CD4-positive, alpha-beta memory T cell (primary cell): Measurements from ENCODE around the gene NUAK2. TPM values are rescaled to one million over a fixed set of nuclear protein-coding genes. Genes with fewer than 3 reads are reported as not detected.

Experiments used
- CTCF ChIA-PET: fragments of 350-600 bp; sonication (Branson Sonifier 250); formaldehyde crosslinking; loops from one replicate; lab custom pipeline; 2021; ENCODE audit warnings: inconsistent platforms; ENCODE audit not compliant: partially characterized antibody; lab: Charles Lee
- POLR2A ChIA-PET: fragments of 350-600 bp; sonication (Branson Sonifier 250); formaldehyde crosslinking; loops from one replicate; lab custom pipeline; 2021; ENCODE audit not compliant: partially characterized antibody; lab: Charles Lee
- DNase-seq, 5 donors: peaks; one replicate each; pipeline versions ENCODE4 v3.0.0 to v3.0.0-alpha.2; 2020 to 2022; ENCODE audit warnings: mixed read lengths in 1 of 5
- H3K27ac ChIP-seq: one replicate; pipeline ENCODE4 v1.7.0; 2013; ENCODE audit warnings: low read depth, low read length
- H3K27me3 ChIP-seq: 2 replicates; pipeline ENCODE4 v1.7.0; 2013; ENCODE audit warnings: mild to moderate bottlenecking, low read length, moderate library complexity; ENCODE audit not compliant: insufficient read depth
- H3K36me3 ChIP-seq: 2 replicates; pipeline ENCODE4 v1.7.0; 2013; ENCODE audit warnings: mild to moderate bottlenecking, low read length, moderate library complexity; ENCODE audit not compliant: insufficient read depth
- H3K4me1 ChIP-seq: 2 replicates; pipeline ENCODE4 v1.7.0; 2013; ENCODE audit warnings: mild to moderate bottlenecking, low read length, moderate library complexity; ENCODE audit not compliant: insufficient read depth
- H3K4me3 ChIP-seq, 2 donors: one replicate each; pipeline ENCODE4 v1.7.0; 2013; ENCODE audit warnings: low read length in 2 of 2, mild to moderate bottlenecking in 1 of 2
- H3K9me3 ChIP-seq, 2 donors: one replicate each; pipeline ENCODE4 v1.7.0; 2013; ENCODE audit warnings: low read length in 2 of 2, control low read depth in 1 of 2; ENCODE audit not compliant: control insufficient read depth in 1 of 2
- H3K27ac Mint-ChIP-seq, 7 donors: one replicate each; pipeline ENCODE4 v1.8.0; 2020 to 2021; ENCODE audit warnings: mixed read lengths in 7 of 7, mild to moderate bottlenecking in 6 of 7, inconsistent platforms in 3 of 7, moderate library complexity in 3 of 7
- H3K27me3 Mint-ChIP-seq, 2 donors: one replicate each; pipeline ENCODE4 v1.8.0; 2020 to 2021; ENCODE audit warnings: mixed read lengths in 2 of 2
- H3K36me3 Mint-ChIP-seq, 2 donors: one replicate each; pipeline ENCODE4 v1.8.0; 2020 to 2021; ENCODE audit warnings: mixed read lengths in 2 of 2, inconsistent platforms in 1 of 2, mild to moderate bottlenecking in 1 of 2
- H3K4me1 Mint-ChIP-seq, 4 donors: one replicate each; pipeline ENCODE4 v1.8.0; 2020 to 2021; ENCODE audit warnings: mixed read lengths in 4 of 4, mild to moderate bottlenecking in 1 of 4
- H3K4me3 Mint-ChIP-seq, 8 donors: one replicate each; pipeline ENCODE4 v1.8.0; 2020 to 2021; ENCODE audit warnings: mixed read lengths in 8 of 8, mild to moderate bottlenecking in 7 of 8, moderate library complexity in 6 of 8, inconsistent platforms in 3 of 8
- H3K9me3 Mint-ChIP-seq, 8 donors: one replicate each; pipeline ENCODE4 v1.8.0; 2020 to 2021; ENCODE audit warnings: mixed read lengths in 8 of 8, mild to moderate bottlenecking in 5 of 8, inconsistent platforms in 3 of 8, moderate library complexity in 1 of 8
- intact Hi-C: fragments of 100-400 bp; cut with micrococcal nuclease; formaldehyde crosslinking; loops from one replicate; pipeline ENCODE4 v1.15.1; 2023
- polyA plus RNA-seq, 2 donors: library from polyadenylated mRNA; unstranded; fragments of 300-500 nt; fragmentation: Illumina TruSeq; gene quantifications; one replicate each; pipeline ENCODE4 v1.2.3, GENCODE V29; 2021
- total RNA-seq, 2 experiments: library from RNA; stranded (reverse); gene quantifications; one replicate each; pipeline ENCODE4 v1.2.3, GENCODE V29; 2021

Gene NUAK2
- total and polyA plus RNA-seq, 4 experiments from 2014 or later = 8.5 to 35.7 (median 32.7) TPM

DNA sequence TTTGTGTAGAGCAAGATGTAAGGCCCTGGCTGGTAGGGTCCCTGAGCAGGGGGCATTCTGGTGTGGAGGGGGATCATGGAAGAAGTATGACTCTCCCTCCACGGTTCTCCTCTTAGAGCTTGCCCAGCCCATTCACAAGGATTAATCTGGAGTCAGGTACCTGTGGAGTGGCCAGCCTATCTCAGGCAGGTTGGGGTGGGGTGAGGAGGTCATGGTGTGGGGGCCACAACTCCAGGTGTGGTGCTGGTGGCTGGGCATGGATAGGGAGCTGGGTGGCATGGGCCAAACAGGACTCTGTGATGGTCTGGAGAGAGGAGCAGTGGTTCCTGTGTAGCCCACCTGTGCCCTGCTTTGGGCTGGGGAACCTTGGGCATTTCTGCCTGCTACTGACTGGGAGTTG, 61.5 kb downstream of the NUAK2 start:
- no peaks in the 10 kb centered on the region for H3K9me3 ChIP-seq
- no peaks in the 10 kb centered on the region for H3K36me3 Mint-ChIP-seq
- peaks cover 10% of the 10 kb centered on the region for H3K4me1 ChIP-seq
- ChIA-PET POLR2A (interaction anchor here (1.2 kb wide), 1 partner anchor 59 kb away, joined by 4 read pairs; no protein-coding TSS in a partner anchor), CTCF (interaction anchor here (1.0 to 15.1 kb wide), 9 partner anchors 9 to 453 kb away, joined by 3 to 191 read pairs (median 4); partner anchors contain the start of gene TMCC2)
- H3K9me3 Mint-ChIP-seq = no peaks in the 10 kb centered on the region
- DNase-seq = no peak
- H3K27me3 Mint-ChIP-seq = peaks cover 1 to 5% of the 10 kb centered on the region in 2 donors
- peaks cover 0 to 6% (median 5%) of the 10 kb centered on the region in 4 donors for H3K4me1 Mint-ChIP-seq
- no peak overlapping the region for H3K4me3 Mint-ChIP-seq
- intact Hi-C loops = loop anchor here (10.0 kb wide), 1 partner anchor 465 kb away; no protein-coding TSS in a partner anchor
- no peak overlapping the region for H3K4me3 ChIP-seq
- H3K36me3 ChIP-seq = no peaks in the 10 kb centered on the region
- no peak overlapping the region for H3K27ac Mint-ChIP-seq
- no peaks in the 10 kb centered on the region for H3K27me3 ChIP-seq
- H3K27ac ChIP-seq = no peak overlapping the region

- no peaks in the 10 kb centered on the region for H3K36me3 Mint-ChIP-seq
- intact Hi-C loops = loop anchor here (10.0 kb wide), 1 partner anchor 465 kb away; no protein-coding TSS in a partner anchor
- POLR2A ChIA-PET = no interaction called here
- H3K4me1 ChIP-seq = peaks cover 10% of the 10 kb centered on the region
- H3K4me1 Mint-ChIP-seq = peaks cover 0 to 6% (median 5%) of the 10 kb centered on the region in 4 donors
- CTCF ChIA-PET = interaction anchor here (1.1 to 15.1 kb wide), 5 partner anchors 14 to 284 kb away, joined by 3 to 191 read pairs (median 4); partner anchors contain the start of gene TMCC2
- no peak overlapping the region for H3K4me3 Mint-ChIP-seq
- no peaks in the 10 kb centered on the region for H3K9me3 Mint-ChIP-seq
- no peak for DNase-seq
- H3K4me3 ChIP-seq = no peak overlapping the region
- no peaks in the 10 kb centered on the region for H3K36me3 ChIP-seq
- no peaks in the 10 kb centered on the region for H3K27me3 ChIP-seq
- peaks cover 1 to 5% of the 10 kb centered on the region in 2 donors for H3K27me3 Mint-ChIP-seq
- no peak overlapping the region for H3K27ac ChIP-seq
- no peaks in the 10 kb centered on the region for H3K9me3 ChIP-seq
- no peak overlapping the region for H3K27ac Mint-ChIP-seq
Observed at GRCh38 chr1:205259324-205259832, 62.2 kb downstream of the NUAK2 start.

DNA sequence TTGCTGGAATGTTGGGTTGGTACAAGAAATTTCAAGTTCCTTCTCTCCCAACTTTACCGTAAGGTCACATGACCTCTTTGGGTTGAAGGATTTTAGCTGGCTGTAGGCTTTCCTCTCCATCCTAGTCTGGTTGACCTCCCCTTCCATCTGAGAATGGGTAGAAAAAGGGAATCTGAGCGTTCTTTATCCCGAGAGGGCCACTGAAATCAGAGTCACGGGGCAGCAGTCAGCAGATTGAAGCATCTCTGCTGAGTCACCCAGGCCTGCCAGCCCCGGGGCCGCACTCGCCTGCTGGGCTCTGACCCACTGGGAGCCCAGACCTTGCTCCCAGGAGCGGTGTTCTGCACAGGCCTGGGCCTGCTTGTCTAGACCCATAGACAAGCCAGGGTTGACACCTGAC, 62.8 kb downstream of the NUAK2 start:
- no peaks in the 10 kb centered on the region for H3K36me3 Mint-ChIP-seq
- H3K27me3 ChIP-seq = no peaks in the 10 kb centered on the region
- H3K9me3 Mint-ChIP-seq = no peaks in the 10 kb centered on the region
- H3K4me1 ChIP-seq = peaks cover 10% of the 10 kb centered on the region
- no peak overlapping the region for H3K4me3 Mint-ChIP-seq
- ChIA-PET POLR2A (no interaction called here), CTCF (interaction anchor here (1.1 to 15.1 kb wide), 5 partner anchors 21 to 283 kb away, joined by 3 to 191 read pairs (median 36); partner anchors contain the start of genes RBBP5 and TMCC2)
- no peaks in the 10 kb centered on the region for H3K9me3 ChIP-seq
- DNase-seq = no peak
- no peak overlapping the region for H3K27ac ChIP-seq
- no peaks in the 10 kb centered on the region for H3K36me3 ChIP-seq
- H3K27ac Mint-ChIP-seq = no peak overlapping the region
- H3K4me3 ChIP-seq = no peak overlapping the region
- intact Hi-C loops = loop anchor here (10.0 kb wide), 1 partner anchor 464 kb away; no protein-coding TSS in a partner anchor
- H3K4me1 Mint-ChIP-seq = peaks cover 0 to 6% (median 5%) of the 10 kb centered on the region in 4 donors
- H3K27me3 Mint-ChIP-seq = peaks cover 1 to 5% of the 10 kb centered on the region in 2 donors

DNA sequence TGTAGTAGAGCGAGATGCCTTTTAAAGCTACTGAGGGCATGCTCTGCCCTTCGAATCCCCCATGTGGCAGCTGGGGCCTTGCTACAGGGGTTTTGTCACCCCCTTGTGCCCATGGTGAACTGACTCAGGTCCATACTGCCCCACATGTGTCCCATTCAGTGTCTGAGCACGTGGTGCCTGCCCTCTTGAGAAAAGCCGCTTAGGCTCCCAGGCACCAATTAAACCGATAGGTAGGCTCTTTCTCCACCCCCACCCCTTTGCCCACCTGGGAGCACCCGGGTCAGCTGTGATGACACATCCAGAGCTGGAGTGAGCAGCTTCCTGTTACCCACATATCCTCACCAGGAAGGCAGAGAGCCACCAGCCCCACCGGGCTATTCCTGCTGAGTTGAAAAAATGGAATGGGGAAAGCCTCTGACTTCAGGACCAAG, 63.3 kb downstream of the NUAK2 start:
- no peaks in the 10 kb centered on the region for H3K9me3 Mint-ChIP-seq
- peaks cover 0 to 6% (median 5%) of the 10 kb centered on the region in 4 donors for H3K4me1 Mint-ChIP-seq
- no peaks in the 10 kb centered on the region for H3K36me3 Mint-ChIP-seq
- H3K27ac ChIP-seq = no peak overlapping the region
- H3K27ac Mint-ChIP-seq = no peak overlapping the region
- no peaks in the 10 kb centered on the region for H3K9me3 ChIP-seq
- no peak for DNase-seq
- H3K4me3 Mint-ChIP-seq = no peak overlapping the region
- ChIA-PET POLR2A (no interaction called here), CTCF (interaction anchor here (1.0 to 15.1 kb wide), 7 partner anchors 21 to 284 kb away, joined by 3 to 191 read pairs (median 36); partner anchors contain the start of genes RBBP5 and TMCC2)
- intact Hi-C loops = loop anchor here (10.0 kb wide), 1 partner anchor 463 kb away; no protein-coding TSS in a partner anchor
- H3K27me3 Mint-ChIP-seq = peaks cover 1 to 5% of the 10 kb centered on the region in 2 donors
- H3K27me3 ChIP-seq = no peaks in the 10 kb centered on the region
- peaks cover 10% of the 10 kb centered on the region for H3K4me1 ChIP-seq
- H3K36me3 ChIP-seq = no peaks in the 10 kb centered on the region
- H3K4me3 ChIP-seq = no peak overlapping the region

GRCh38 chr1:205257735-205258134, 63.8 kb downstream of the NUAK2 start:
- no peak overlapping the region for H3K4me3 ChIP-seq
- no peaks in the 10 kb centered on the region for H3K9me3 ChIP-seq
- no peak overlapping the region for H3K4me3 Mint-ChIP-seq
- no peaks in the 10 kb centered on the region for H3K36me3 ChIP-seq
- peak overlapping the region in 1 of 7 donors; percentile 31 for H3K27ac Mint-ChIP-seq
- no peaks in the 10 kb centered on the region for H3K27me3 ChIP-seq
- H3K27me3 Mint-ChIP-seq = peaks cover 1 to 5% of the 10 kb centered on the region in 2 donors
- ChIA-PET CTCF (interaction anchor here (1.0 to 15.1 kb wide), 8 partner anchors 20 to 283 kb away, joined by 3 to 191 read pairs (median 28); partner anchors contain the start of genes RBBP5 and TMCC2), POLR2A (no interaction called here)
- no peaks in the 10 kb centered on the region for H3K9me3 Mint-ChIP-seq
- no peaks in the 10 kb centered on the region for H3K36me3 Mint-ChIP-seq
- H3K4me1 ChIP-seq = peaks cover 7% of the 10 kb centered on the region
- intact Hi-C loops = loop anchor here (2.0 to 10.0 kb wide), 2 partner anchors 115 to 463 kb away; no protein-coding TSS in a partner anchor
- peaks cover 0 to 3% (median 2%) of the 10 kb centered on the region in 4 donors for H3K4me1 Mint-ChIP-seq
- H3K27ac ChIP-seq = no peak overlapping the region
- DNase-seq = no peak

DNA sequence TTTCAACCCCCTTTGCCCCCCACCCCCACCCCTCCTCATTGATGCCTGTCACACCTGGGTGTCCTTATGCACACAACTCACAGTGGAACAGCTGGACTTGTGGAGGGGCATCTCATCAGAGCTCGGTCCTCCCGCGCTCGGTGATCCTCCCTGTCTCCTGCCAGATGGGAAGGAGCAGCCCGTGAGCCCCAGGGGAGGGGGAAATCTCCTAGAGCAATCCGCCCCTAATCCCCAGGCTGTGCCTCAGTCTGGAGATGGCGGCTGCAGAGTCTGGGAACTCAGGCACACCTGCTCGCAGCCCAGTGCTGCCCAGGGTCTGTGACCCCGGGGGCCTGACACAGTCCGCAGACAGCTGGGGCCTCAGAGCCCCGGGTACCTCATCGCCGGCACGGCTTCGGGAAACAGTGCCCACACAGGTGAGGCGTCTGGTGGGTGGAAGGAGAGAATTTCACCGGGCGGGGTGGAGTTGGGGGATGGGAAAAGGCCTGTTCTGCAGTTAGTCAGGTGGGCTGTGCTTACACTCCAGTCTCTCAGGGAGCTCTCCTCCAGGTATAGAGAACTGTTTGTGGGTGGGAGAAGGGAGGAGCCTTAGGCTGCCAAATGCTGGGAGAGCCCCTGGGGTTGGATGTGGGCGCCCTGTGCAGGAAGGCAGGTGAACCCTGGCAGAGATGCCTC, 64.5 kb downstream of the NUAK2 start:
- Histone ChIP-seq H3K36me3 (no peaks in the 10 kb centered on the region), H3K27ac (no peak overlapping the region), H3K4me3 (no peak overlapping the region), H3K27me3 (no peaks in the 10 kb centered on the region), H3K9me3 (no peaks in the 10 kb centered on the region), H3K4me1 (peaks cover under 1% of the 10 kb centered on the region)
- Mint-ChIP-seq H3K27ac (no peak overlapping the region), H3K4me3 (no peak overlapping the region), H3K9me3 (no peaks in the 10 kb centered on the region), H3K27me3 (peaks cover 0 to 5% of the 10 kb centered on the region in 2 donors), H3K36me3 (no peaks in the 10 kb centered on the region), H3K4me1 (peaks cover 0 to 2% (median under 1%) of the 10 kb centered on the region in 4 donors)
- ChIA-PET POLR2A (interaction anchor here (1.3 to 4.1 kb wide), 2 partner anchors 28 to 135 kb away, joined by 6 to 33 read pairs; partner anchors contain the start of genes RBBP5 and TMCC2), CTCF (interaction anchor here (0.8 to 15.1 kb wide), 25 partner anchors 8 to 315 kb away, joined by 3 to 191 read pairs (median 4); partner anchors contain the start of genes NUAK2, RBBP5 and TMCC2)
- intact Hi-C loops = loop anchor here (1.0 to 10.0 kb wide), 5 partner anchors 28 to 462 kb away; no protein-coding TSS in a partner anchor
- no peak for DNase-seq
